GM21786 (cell line): Measurements from ENCODE around the gene ZRANB2.
A peak's percentile ranks its signal among the peaks of the same experiment; 100 is the strongest.

ENCODE experiments used
- ATAC-seq: cut with Tn5 transposase; IDR thresholded peaks from one replicate; pipeline ENCODE4 v1.9.1; 2021; ENCODE audit not compliant: unreplicated experiment

Gene ZRANB2

GRCh38 chr1:71080739-71081696, at the start of gene ZRANB2:
Gene ZRANB2 (minus strand): TSS chr1:71081035. CDS start chr1:71080995, 40 bp downstream.
- peak; percentile 99 for ATAC-seq

DNA sequence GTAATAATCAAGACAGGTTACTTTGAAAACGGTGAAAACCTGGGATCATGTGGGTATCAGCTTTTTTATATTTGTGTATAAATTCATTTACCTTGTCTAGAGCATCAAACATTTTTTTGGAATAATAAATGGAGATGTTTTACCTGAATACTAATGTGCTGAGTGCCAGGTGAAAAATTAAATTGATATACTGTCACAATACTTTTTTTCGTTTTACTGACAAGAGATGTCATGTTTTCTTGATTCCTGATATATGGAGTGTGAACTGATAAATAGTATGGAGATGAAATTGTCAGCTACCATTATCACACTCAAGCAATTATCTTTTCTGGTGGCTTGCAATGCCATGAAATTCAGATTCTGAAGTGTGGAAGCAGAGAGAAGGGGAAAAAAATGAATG, 47.2 kb upstream of the ZRANB2 start:
- no peak for ATAC-seq

DNA sequence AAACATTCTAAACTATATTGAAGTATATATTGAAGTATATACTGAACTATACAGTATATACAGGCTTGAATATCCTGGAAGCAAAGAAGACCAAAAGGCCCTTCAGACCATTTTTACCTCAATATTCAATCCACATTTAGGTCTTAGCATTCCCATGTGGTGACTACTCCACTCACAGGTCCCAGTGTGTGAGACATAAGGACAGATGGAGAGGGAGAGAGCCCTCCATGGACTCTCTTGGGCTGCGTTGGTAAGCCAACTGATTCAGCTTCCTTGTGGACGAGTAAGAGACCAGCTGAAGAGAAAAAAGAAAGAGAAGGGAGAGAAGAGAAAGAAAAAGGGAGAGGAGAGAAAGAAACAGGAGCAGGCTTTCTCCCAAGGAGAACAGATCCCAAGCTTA, 37.3 kb upstream of the ZRANB2 start:
- no peak for ATAC-seq

GRCh38 chr1:71116729-71117128, 35.9 kb upstream of the ZRANB2 start:
- no peak for ATAC-seq

DNA sequence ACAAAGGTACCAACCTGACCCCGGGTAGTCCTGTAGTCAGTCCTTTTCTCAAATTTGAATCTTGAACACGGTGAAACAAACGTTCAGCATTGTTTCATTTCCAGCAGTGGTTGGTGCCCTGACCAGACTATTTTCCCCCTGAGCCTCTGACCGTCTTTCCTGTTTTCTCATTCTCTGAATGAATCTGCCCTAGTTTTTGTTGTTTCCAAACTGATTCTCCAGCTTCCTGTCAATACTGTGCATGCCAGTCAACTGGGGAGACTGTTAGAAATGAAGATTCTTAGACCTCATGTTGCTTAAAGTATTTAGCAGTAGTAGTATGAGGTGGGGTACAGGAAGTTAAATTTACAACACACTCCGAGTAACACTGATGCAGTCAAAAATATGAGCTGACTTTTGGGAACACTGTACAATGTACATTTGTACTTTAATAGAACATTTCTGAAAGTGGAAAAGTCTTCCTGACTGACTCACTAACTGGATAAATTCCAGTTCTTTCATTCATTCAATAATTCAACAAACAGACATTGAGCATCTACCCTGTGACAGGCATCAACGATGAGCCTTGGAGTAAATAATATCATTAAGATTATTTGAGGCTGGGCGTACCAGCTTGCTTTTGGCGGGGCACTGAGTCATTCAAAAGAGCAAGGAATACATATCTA, 26.0 kb upstream of the ZRANB2 start:
- ATAC-seq = no peak

GRCh38 chr1:71104417-71104816, 23.6 kb upstream of the ZRANB2 start:
- no peak for ATAC-seq

GRCh38 chr1:71101839-71102376, 21.1 kb upstream of the ZRANB2 start:
- no peak for ATAC-seq

GRCh38 chr1:71097428-71097827, 16.6 kb upstream of the ZRANB2 start:
- no peak for ATAC-seq

- ATAC-seq = no peak
Observed at GRCh38 chr1:71094913-71095312, 14.1 kb upstream of the ZRANB2 start.

- no peak for ATAC-seq
Observed at GRCh38 chr1:71093938-71094337, 13.1 kb upstream of the ZRANB2 start.

DNA sequence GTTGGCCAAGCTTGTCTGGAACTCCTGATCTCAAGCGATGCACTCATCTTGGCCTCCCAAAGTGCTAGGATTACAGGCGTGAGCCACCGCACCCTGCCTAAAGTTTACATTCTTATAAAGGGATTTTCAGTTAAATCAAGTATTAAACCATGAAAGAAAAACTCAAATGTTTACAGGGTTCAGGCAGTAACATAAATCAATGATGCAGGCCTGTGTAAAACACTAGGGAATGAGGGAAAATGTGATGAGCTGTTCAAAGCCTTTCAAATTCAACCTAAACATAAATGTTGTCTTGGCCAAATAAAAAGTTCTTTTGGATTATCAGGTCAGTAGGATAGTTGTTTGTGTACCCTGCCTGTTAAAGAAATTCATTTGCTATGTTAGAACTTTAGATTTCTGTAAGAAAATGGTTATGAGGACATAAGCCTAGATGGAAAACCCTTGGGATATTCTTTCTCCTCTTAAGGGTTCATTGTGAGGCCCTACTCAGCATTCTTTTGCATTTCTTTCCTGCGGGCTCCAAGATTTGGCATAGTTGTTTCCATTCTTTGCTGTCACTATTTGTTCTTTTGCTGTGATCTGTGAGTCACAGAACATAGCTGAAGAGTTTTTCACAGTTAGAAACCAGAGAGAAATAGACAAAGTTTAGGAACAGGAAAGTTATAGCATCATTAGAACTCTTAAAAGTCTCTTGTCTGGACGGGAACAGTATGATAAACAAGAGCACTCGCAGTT, 8.9 kb upstream of the ZRANB2 start:
- no peak for ATAC-seq

GRCh38 chr1:71088645-71089287, 7.9 kb upstream of the ZRANB2 start:
- no peak for ATAC-seq

DNA sequence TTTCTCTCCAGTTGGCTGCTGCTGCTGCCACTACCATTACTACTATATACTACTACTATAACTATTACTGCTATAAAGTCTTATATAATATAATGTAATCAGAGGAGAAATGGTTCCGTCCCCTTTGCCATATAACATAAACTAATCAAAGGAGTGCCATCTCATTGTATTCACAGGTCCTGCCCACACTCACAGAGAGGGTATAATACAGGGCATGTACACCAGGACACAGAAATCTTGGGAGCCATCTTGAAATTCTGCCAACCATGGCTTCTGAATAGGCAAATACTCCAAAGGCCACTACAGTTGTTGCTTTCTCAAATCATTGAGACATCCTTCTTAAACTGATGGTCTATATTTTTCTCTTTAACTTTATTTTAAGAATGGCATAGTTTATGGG, 6.9 kb upstream of the ZRANB2 start:
- no peak for ATAC-seq

- no peak for ATAC-seq
Observed at GRCh38 chr1:71087060-71087459, 6.2 kb upstream of the ZRANB2 start.

DNA sequence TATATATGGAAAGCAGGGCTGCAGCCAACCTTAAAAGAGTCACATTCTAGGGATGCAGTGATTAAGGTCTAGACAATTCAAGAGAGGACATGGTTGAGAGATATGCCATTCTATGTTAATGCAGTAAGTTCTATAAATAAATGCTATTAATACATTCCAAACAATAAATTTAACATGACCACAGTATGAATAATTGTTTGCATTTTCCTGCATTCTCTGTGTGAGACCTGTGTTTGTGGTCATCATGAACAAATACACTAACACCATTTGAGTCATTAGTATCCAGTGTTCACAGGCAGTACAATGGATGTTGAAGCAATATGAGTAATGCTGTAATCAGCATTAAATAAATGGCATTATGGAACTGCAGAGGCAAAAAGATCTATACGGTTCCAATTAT, 5.5 kb upstream of the ZRANB2 start:
- no peak for ATAC-seq

- ATAC-seq = no peak
Observed at GRCh38 chr1:71083271-71083670, 2.4 kb upstream of the ZRANB2 start.

- no peak for ATAC-seq
Observed at GRCh38 chr1:71081697-71082080, 854 bp upstream of the ZRANB2 start.

GRCh38 chr1:71080230-71080738, 551 bp downstream of the ZRANB2 start:
- ATAC-seq = peak; percentile 7

DNA sequence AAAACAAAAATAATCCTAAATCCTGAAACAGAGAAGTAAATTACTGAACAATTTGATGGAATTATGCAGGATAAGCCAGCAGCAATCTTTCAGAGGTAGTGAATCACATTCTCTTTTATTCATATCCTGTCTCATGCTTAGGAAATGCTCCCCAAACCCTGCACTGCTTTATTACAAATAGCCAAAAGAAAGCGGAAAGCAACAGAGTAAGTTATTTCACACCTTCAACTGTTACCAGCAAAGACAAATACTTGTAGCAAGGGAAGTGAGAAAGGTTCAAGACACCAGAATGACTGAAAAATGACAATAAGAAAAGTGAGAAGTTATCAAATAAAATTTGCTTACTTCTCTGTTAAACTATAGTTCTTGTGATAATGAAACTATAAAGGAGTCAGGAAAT, 6.2 kb downstream of the ZRANB2 start:
- no peak for ATAC-seq

DNA sequence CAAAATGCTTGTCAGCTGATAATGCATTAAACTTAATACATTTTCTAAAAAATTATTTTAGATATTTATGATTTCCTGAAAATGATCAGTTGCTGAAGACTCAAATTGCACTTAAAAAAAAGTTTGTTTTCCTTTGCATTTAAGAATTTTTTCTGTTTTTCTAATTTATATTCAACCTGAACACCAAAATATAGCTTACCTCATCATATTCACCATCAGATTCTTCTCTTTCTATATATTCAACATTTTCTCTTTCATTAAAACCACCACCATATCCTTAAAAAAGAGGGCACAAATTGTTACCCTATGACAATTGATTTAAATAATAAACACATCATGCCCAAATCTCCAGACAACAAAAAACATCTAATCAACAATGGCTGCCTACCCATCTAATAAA, 8.6 kb downstream of the ZRANB2 start:
- ATAC-seq = no peak

DNA sequence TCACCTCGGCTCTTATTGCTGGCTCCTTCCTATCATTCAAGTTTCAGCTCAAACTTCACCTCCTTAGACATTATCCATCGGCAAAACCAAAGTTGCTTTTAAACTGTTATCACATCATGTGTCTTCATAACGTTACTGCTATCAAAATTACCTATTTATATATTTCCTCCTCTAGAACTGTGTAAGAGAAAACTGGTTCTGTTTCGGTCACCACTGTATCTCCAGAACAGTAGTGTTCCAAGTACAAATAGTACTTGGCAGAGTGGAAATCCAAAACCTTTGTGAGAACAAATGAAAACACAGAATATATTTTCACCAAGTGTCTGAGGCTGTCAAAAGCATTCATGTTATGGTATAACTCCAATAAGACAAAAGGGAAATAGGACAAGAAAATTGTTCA, 9.1 kb downstream of the ZRANB2 start:
- no peak for ATAC-seq
